Mesendoderm (in vitro differentiated cells): ENCODE results near the gene TMIGD3.

Experiments
- DNase-seq: peaks from one replicate; pipeline ENCODE4 v3.0.0; 2013
- H2AK5ac ChIP-seq: 2 replicates; pipeline ENCODE4 v1.6.1; 2013; ENCODE audit warnings: low read length, inconsistent platforms
- H2BK120ac ChIP-seq: 2 replicates; pipeline ENCODE4 v1.6.1; 2013; ENCODE audit warnings: low read depth, mild to moderate bottlenecking, low read length, moderate library complexity, mixed read lengths
- H2BK15ac ChIP-seq: replicated peaks from 2 replicates; pipeline ENCODE4 v1.6.1; 2013; ENCODE audit warnings: low read depth, mild to moderate bottlenecking, moderate library complexity
- H2BK5ac ChIP-seq: 2 replicates; pipeline ENCODE4 v1.6.1; 2013; ENCODE audit warnings: low read length, inconsistent platforms
- H3K18ac ChIP-seq: 2 replicates; pipeline ENCODE4 v1.6.1; 2013; ENCODE audit warnings: mild to moderate bottlenecking, low read length, mixed read lengths
- H3K23ac ChIP-seq: one replicate; pipeline ENCODE4 v1.6.1; 2013; ENCODE audit warnings: low read length
- H3K27ac ChIP-seq: 2 replicates; pipeline ENCODE4 v1.5.1; 2013; ENCODE audit warnings: low read depth, mild to moderate bottlenecking, inconsistent platforms, low read length, moderate library complexity
- H3K27me3 ChIP-seq: 2 replicates; pipeline ENCODE4 v1.6.1; 2013; ENCODE audit warnings: low read length, control low read depth, mild to moderate bottlenecking, inconsistent platforms; ENCODE audit not compliant: insufficient read depth, poor library complexity
- H3K36me3 ChIP-seq: 2 replicates; pipeline ENCODE4 v1.6.1; 2013; ENCODE audit warnings: low read length, inconsistent platforms; ENCODE audit not compliant: control insufficient read depth, insufficient read depth
- H3K4ac ChIP-seq: one replicate; pipeline ENCODE4 v1.6.1; 2013; ENCODE audit warnings: low read depth, mild to moderate bottlenecking, low read length, moderate library complexity
- H3K4me1 ChIP-seq: 2 replicates; pipeline ENCODE4 v1.6.1; 2013; ENCODE audit warnings: low read depth, low read length, inconsistent platforms; ENCODE audit not compliant: control insufficient read depth
- H3K4me2 ChIP-seq: 2 replicates; pipeline ENCODE4 v1.6.1; 2013; ENCODE audit warnings: low read length
- H3K4me3 ChIP-seq: 2 replicates; pipeline ENCODE4 v1.5.1; 2013; ENCODE audit warnings: mild to moderate bottlenecking, low read length
- H3K56ac ChIP-seq: one replicate; pipeline ENCODE4 v1.6.1; 2013; ENCODE audit warnings: low read length
- H3K79me1 ChIP-seq: 2 replicates; pipeline ENCODE4 v1.6.1; 2013; ENCODE audit warnings: low read length, inconsistent platforms
- H3K79me2 ChIP-seq: 2 replicates; pipeline ENCODE4 v1.6.1; 2013; ENCODE audit warnings: mild to moderate bottlenecking, low read length; ENCODE audit not compliant: control insufficient read depth, insufficient read depth
- H3K9ac ChIP-seq: 2 replicates; pipeline ENCODE4 v1.6.1; 2013; ENCODE audit warnings: low read length, inconsistent platforms
- H4K5ac ChIP-seq: one replicate; pipeline ENCODE4 v1.6.1; 2013; ENCODE audit warnings: low read length
- H4K8ac ChIP-seq: one replicate; pipeline ENCODE4 v1.6.1; 2013; ENCODE audit warnings: low read depth, mild to moderate bottlenecking, control low read depth, low read length, moderate library complexity
- WGBS: extraction: QIAGEN DNeasy Blood & Tissue Kit; methylation state at CpG from one replicate; pipeline ENCODE4 v1.1.7; 2013; ENCODE audit warnings: low lambda C conversion rate, missing lambda C conversion rate; ENCODE audit not compliant: insufficient coverage; ENCODE audit errors: extremely low coverage; 5-methylcytosine and 5-hydroxymethylcytosine counted together

The TMIGD3 gene

GRCh38 chr1:111486431-111486830 is 17.0 kb downstream of the TMIGD3 start:
- Histone ChIP-seq H3K18ac (no peak overlapping the region), H4K5ac (no peak overlapping the region), H3K36me3 (no peaks in the 10 kb centered on the region), H2BK120ac (no peak overlapping the region), H3K79me2 (no peaks in the 10 kb centered on the region), H2BK5ac (no peak overlapping the region), H3K23ac (no peak overlapping the region), H3K27me3 (no peaks in the 10 kb centered on the region), H3K56ac (no peak overlapping the region), H3K4me3 (no peak overlapping the region), H3K9ac (no peak overlapping the region), H3K4ac (no peak overlapping the region), H2BK15ac (no peak overlapping the region), H3K4me1 (no peaks in the 10 kb centered on the region), H3K27ac (no peak overlapping the region), H3K79me1 (no peaks in the 10 kb centered on the region), H4K8ac (no peak overlapping the region), H3K4me2 (no peak overlapping the region), H2AK5ac (no peak overlapping the region)
- no CpG with 5 or more reads among the region's 7 CpGs for WGBS
- DNase-seq, result no peak

DNA sequence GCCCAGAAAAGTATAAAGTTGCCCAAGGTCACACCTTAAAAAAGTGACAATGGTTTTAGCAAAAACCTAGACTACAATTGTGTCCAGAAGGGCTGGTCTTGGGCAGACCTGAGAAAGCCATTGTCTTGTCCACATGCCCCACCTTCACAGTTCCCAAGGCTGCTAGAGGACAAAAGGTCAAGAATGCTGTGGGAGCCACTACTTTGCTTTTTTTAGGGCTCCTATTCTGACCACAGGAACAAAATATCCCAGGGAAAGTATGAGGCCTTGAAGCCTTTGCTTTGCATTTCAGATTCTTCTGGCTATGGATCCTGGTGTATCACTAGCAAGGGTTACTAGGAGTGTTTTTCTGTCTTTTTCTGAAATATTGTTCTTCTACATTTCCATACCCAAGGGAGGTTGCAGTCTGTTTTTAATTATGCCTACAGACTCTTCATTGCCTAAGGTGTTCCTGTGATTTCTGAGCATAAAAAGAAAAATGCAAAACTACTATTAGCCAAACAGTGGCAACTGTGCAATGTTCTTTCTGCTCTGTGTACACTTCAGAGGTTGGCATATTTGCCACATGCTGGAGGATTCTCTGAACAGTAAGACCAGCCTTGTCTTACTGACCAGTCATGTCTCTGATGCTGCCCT is 18.9 kb downstream of the TMIGD3 start:
- Histone ChIP-seq H3K56ac (no peak overlapping the region), H2BK5ac (no peak overlapping the region), H3K79me1 (no peaks in the 10 kb centered on the region), H2BK15ac (no peak overlapping the region), H3K4me2 (no peak overlapping the region), H3K4ac (no peak overlapping the region), H3K4me3 (no peak overlapping the region), H3K79me2 (no peaks in the 10 kb centered on the region), H3K9ac (no peak overlapping the region), H3K23ac (no peak overlapping the region), H3K27ac (no peak overlapping the region), H3K36me3 (no peaks in the 10 kb centered on the region), H2BK120ac (no peak overlapping the region), H3K18ac (no peak overlapping the region), H3K4me1 (no peaks in the 10 kb centered on the region), H4K5ac (no peak overlapping the region), H3K27me3 (no peaks in the 10 kb centered on the region), H2AK5ac (no peak overlapping the region), H4K8ac (no peak overlapping the region)
- no peak for DNase-seq

- Histone ChIP-seq H3K4ac (no peak overlapping the region), H3K18ac (no peak overlapping the region), H2BK15ac (no peak overlapping the region), H3K4me2 (no peak overlapping the region), H3K4me1 (no peaks in the 10 kb centered on the region), H3K4me3 (no peak overlapping the region), H3K56ac (no peak overlapping the region), H3K79me2 (no peaks in the 10 kb centered on the region), H3K27ac (no peak overlapping the region), H2AK5ac (no peak overlapping the region), H3K36me3 (no peaks in the 10 kb centered on the region), H4K5ac (no peak overlapping the region), H2BK120ac (no peak overlapping the region), H2BK5ac (no peak overlapping the region), H3K9ac (no peak overlapping the region), H3K27me3 (no peaks in the 10 kb centered on the region), H3K79me1 (no peaks in the 10 kb centered on the region), H4K8ac (no peak overlapping the region), H3K23ac (no peak overlapping the region)
- no peak for DNase-seq
- WGBS, result no CpG with 5 or more reads among the region's 2 CpGs
Measured at GRCh38 chr1:111483876-111484275, 19.6 kb downstream of the TMIGD3 start.

GRCh38 chr1:111483166-111483565 is 20.3 kb downstream of the TMIGD3 start:
- H3K4ac ChIP-seq, result no peak overlapping the region
- H3K27me3 ChIP-seq, result no peaks in the 10 kb centered on the region
- DNase-seq, result no peak
- H3K4me3 ChIP-seq, result no peak overlapping the region
- no peak overlapping the region for H3K18ac ChIP-seq
- H3K36me3 ChIP-seq, result no peaks in the 10 kb centered on the region
- no peak overlapping the region for H2BK120ac ChIP-seq
- H2BK5ac ChIP-seq, result no peak overlapping the region
- no peak overlapping the region for H2BK15ac ChIP-seq
- H3K9ac ChIP-seq, result no peak overlapping the region
- H3K79me1 ChIP-seq, result no peaks in the 10 kb centered on the region
- H3K23ac ChIP-seq, result no peak overlapping the region
- H3K56ac ChIP-seq, result no peak overlapping the region
- no CpG with 5 or more reads among the region's 3 CpGs for WGBS
- no peak overlapping the region for H4K5ac ChIP-seq
- H3K79me2 ChIP-seq, result no peaks in the 10 kb centered on the region
- H2AK5ac ChIP-seq, result no peak overlapping the region
- no peaks in the 10 kb centered on the region for H3K4me1 ChIP-seq
- no peak overlapping the region for H3K4me2 ChIP-seq
- no peak overlapping the region for H4K8ac ChIP-seq
- no peak overlapping the region for H3K27ac ChIP-seq

GRCh38 chr1:111481387-111482221 is 21.8 kb downstream of the TMIGD3 start:
- Histone ChIP-seq H4K8ac (no peak overlapping the region), H3K23ac (no peak overlapping the region), H3K56ac (no peak overlapping the region), H2BK15ac (no peak overlapping the region), H2BK120ac (no peak overlapping the region), H3K4me3 (no peak overlapping the region), H3K79me1 (no peaks in the 10 kb centered on the region), H3K4ac (no peak overlapping the region), H3K4me1 (no peaks in the 10 kb centered on the region), H3K36me3 (no peaks in the 10 kb centered on the region), H3K18ac (no peak overlapping the region), H3K9ac (no peak overlapping the region), H3K79me2 (no peaks in the 10 kb centered on the region), H3K27me3 (no peaks in the 10 kb centered on the region), H2BK5ac (no peak overlapping the region), H2AK5ac (no peak overlapping the region), H3K4me2 (no peak overlapping the region), H3K27ac (no peak overlapping the region), H4K5ac (no peak overlapping the region)
- DNase-seq, result peak; percentile 82
- no CpG with 5 or more reads among the region's 8 CpGs for WGBS
